Stomach (tissue), 9 donors: ENCODE data around the gene COL8A2. TPM values are rescaled to one million over a fixed set of nuclear protein-coding genes. Genes with fewer than 3 reads are reported as not detected.

Source experiments
- DNase-seq, 2 donors: peaks; one replicate each; pipeline versions ENCODE4 v3.0.0 to v3.0.0-alpha.2; 2013 to 2019
- H3K27ac ChIP-seq, 5 donors: fragments of 200-600 bp in 4 of 5; sonication (generic) in 4 of 5; one replicate each; pipeline ENCODE4 v1.5.1; 2013 to 2019; ENCODE audit warnings: mild to moderate bottlenecking in 1 of 5, moderate library complexity in 1 of 5
- H3K27me3 ChIP-seq, 3 donors: fragments of 200-600 bp; sonication (generic); one replicate each; pipeline ENCODE4 v1.5.1; 2017 to 2019; ENCODE audit warnings: mixed run types in 1 of 3
- H3K36me3 ChIP-seq, 4 donors: fragments of 200-600 bp; sonication (generic); 1 replicate in 3 of 4; 2 replicates in 1 of 4; pipeline ENCODE4 v1.5.1; 2016 to 2019
- H3K4me1 ChIP-seq, 4 donors: fragments of 200-600 bp; sonication (generic); one replicate each; pipeline ENCODE4 v1.5.1; 2016 to 2019
- H3K4me3 ChIP-seq, 4 donors: fragments of 200-600 bp; sonication (generic) in 3 of 4; one replicate each; pipeline ENCODE4 v1.5.1; 2016 to 2019; ENCODE audit warnings: mild to moderate bottlenecking in 1 of 4
- H3K9me3 ChIP-seq, 4 donors: fragments of 200-600 bp; sonication (generic); one replicate each; pipeline ENCODE4 v1.5.1; 2016 to 2019
- EP300 ChIP-seq: sonication (generic); formaldehyde crosslinking; IDR thresholded peaks from one replicate; pipeline ENCODE4 v1.6.1; 2017; ENCODE audit warnings: antibody characterized with exemption
- POLR2A ChIP-seq, 4 donors: fragments of 450-650 bp; IDR thresholded peaks; one replicate each; pipeline ENCODE4 v1.6.1; 2016; ENCODE audit warnings: antibody characterized with exemption in 4 of 4, control low read depth in 2 of 4, mild to moderate bottlenecking in 1 of 4, moderate library complexity in 1 of 4
- POLR2AphosphoS5 ChIP-seq, 3 donors: sonication (generic); formaldehyde crosslinking; IDR thresholded peaks; one replicate each; pipeline ENCODE4 v1.6.1; 2016; ENCODE audit warnings: antibody characterized with exemption in 3 of 3
- WGBS, 5 donors: extraction: QIAGEN DNeasy Blood & Tissue Kit in 3 of 5; methylation state at CpG; one replicate each; pipeline versions ENCODE4 v1.1.5 to v1.1.7; 2013 to 2018; 5-methylcytosine and 5-hydroxymethylcytosine counted together
- intact Hi-C: fragments of 100-400 bp; cut with DNase I; formaldehyde crosslinking; loops from one replicate; pipeline ENCODE4 v1.15.1; 2023; ENCODE audit warnings: low total_unique reads
- polyA plus RNA-seq, 3 donors: library from polyadenylated mRNA; stranded (reverse); fragments of 200-250 nt; gene quantifications; one replicate each; pipeline ENCODE4 v1.2.3, GENCODE V29; 2013
- total RNA-seq, 5 donors: library from RNA; depleted of rRNA; stranded (reverse); fragments of >200 nt; gene quantifications; one replicate each; pipeline versions ENCODE4 v1.1.0 to v1.2.3, GENCODE V29; 2014 to 2016
- TF ChIP-seq, protein P1 (sequence below), 7 experiments: fragments of 450-650 bp in 4 of 7; fragments of 200-600 bp in 3 of 7; sonication (generic) in 3 of 7; IDR thresholded peaks; one replicate each; pipeline ENCODE4 v1.5.1; 2016 to 2019; ENCODE audit warnings: antibody characterized with exemption in 7 of 7, control low read depth in 2 of 7, mild to moderate bottlenecking in 1 of 7
- donor health status: healthy with polysubstance abuse.
- donor health status: Bipolar disorder and iron deficiency.
- donor health status: healthy.

COL8A2 gene
- total and polyA plus RNA-seq, 8 donors: 0.92 to 19.2 (median 4.3) TPM

DNA sequence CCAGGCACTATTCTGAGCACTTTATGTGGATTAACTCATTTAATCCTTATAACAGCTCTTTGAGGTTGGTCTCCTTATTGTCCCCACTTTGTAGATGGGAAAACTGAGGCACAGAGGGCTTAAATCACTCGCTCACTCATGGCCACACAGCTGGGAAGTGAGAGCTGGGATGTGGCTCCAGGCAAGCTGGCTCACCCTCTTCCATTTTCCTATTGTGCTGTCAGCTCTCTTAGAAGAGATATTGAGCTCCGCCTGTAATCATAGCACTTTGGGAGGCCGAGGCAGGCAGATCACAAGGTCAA is 3.8 kb upstream of the COL8A2 start:
- 84 to 100% (median 88%) methylated on average over 3 of the region's 3 CpGs for WGBS, 5 donors
- no peak overlapping the region for H3K4me3 ChIP-seq
- H3K36me3 ChIP-seq: no peaks in the 10 kb centered on the region
- DNase-seq: no peak
- H3K27me3 ChIP-seq: peaks cover 0 to 24% (median 17%) of the 10 kb centered on the region in 3 donors
- TF ChIP-seq, protein P1, sequence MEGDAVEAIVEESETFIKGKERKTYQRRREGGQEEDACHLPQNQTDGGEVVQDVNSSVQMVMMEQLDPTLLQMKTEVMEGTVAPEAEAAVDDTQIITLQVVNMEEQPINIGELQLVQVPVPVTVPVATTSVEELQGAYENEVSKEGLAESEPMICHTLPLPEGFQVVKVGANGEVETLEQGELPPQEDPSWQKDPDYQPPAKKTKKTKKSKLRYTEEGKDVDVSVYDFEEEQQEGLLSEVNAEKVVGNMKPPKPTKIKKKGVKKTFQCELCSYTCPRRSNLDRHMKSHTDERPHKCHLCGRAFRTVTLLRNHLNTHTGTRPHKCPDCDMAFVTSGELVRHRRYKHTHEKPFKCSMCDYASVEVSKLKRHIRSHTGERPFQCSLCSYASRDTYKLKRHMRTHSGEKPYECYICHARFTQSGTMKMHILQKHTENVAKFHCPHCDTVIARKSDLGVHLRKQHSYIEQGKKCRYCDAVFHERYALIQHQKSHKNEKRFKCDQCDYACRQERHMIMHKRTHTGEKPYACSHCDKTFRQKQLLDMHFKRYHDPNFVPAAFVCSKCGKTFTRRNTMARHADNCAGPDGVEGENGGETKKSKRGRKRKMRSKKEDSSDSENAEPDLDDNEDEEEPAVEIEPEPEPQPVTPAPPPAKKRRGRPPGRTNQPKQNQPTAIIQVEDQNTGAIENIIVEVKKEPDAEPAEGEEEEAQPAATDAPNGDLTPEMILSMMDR (IDR thresholded peaks at IDR 0.05): no peak
- H3K9me3 ChIP-seq: no peaks in the 10 kb centered on the region
- peaks cover 12 to 37% (median 24%) of the 10 kb centered on the region in 4 donors for H3K4me1 ChIP-seq
- intact Hi-C loops: no loop called here
- H3K27ac ChIP-seq: no peak overlapping the region

DNA sequence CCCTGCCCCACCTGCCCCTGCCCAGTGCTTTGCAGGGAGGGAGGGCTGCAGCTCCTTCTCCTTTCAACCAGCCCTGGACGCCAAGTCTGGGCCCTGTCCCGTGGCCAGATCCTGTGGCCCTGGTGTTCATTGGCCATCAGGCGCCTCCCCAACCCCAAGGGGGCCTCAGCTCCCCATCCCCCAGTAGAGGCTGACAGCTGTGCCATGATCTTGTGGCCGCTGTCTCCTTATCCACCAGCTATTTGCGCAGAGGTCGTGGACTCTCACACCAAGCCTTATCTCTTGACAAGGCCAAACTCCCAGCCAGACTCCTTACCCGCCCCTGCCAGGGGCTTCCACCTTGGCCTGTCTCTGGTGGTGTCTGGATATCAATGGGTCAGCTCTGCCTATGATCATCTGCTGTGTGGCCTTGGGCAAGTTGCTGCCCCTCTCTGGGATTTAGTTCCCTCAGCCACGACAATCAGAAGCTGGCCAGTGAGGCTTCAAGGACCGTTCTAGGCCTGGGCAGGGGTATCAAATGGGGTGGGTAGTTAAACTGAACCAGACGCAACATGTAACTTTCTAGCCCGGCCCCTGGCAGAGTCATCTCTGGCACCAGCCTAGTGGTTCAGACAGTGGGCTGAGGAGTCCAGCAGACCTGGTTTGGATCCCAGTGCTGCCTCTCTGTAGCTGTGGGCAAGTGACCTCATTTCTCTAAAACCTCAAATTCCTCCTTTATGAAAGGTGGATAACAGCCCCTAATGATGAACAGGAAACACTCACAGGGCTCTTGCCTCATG is 3.3 kb upstream of the COL8A2 start:
- intact Hi-C loops: no loop called here
- WGBS, 5 donors: 80 to 86% (median 84%) methylated on average over 11 of the region's 11 CpGs
- H3K4me1 ChIP-seq: peaks cover 7 to 37% (median 24%) of the 10 kb centered on the region in 4 donors
- H3K36me3 ChIP-seq: no peaks in the 10 kb centered on the region
- no peaks in the 10 kb centered on the region for H3K9me3 ChIP-seq
- TF ChIP-seq EP300 (no peak), POLR2AphosphoS5 (IDR thresholded peaks at IDR 0.05) (no peak), POLR2A (IDR thresholded peaks at IDR 0.05) (no peak)
- TF ChIP-seq, protein P1 (IDR thresholded peaks at IDR 0.05): no peak
- no peak overlapping the region for H3K27ac ChIP-seq
- H3K4me3 ChIP-seq: no peak overlapping the region
- H3K27me3 ChIP-seq: peaks cover 0 to 25% (median 17%) of the 10 kb centered on the region in 3 donors
- DNase-seq: no peak

DNA sequence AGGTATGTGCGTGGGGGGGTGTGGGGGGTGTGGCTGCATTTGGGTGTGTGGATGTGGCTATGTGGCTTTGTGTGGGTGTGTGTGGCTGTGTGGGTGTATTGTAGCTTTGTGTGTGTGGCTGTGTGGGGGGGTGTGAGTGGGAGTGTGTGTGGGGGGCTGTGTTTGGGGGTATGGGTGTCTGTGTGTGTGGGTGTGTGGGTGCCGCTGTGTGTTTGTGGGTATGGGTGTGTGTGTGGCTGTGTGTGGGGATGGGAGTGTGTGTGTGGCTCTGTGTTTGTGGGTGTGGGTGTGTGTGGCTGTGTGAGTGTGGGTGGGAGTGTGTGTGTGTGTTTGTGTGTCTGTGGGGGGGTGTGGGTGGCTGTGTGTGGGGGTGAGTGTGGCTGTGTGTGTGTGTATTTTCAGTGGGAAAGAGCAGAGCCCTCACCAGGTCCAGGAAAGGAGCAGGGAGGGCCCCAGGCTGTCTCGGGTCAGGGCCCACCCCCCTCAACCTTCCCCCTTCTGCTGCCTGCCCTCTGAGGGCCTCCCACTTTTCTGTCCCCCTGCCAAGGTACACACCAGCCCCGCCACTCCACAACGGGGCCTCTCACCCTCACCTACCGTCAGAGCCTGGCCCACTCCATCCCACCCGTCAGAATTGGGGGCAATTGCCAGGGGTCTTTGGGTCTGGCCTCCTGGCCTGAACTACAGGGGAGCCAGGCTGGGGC is 1.9 kb upstream of the COL8A2 start:
- WGBS, 5 donors: 26 to 60% (median 44%) methylated on average over 4 to 7 of the region's 7 CpGs
- DNase-seq: no peak
- Histone ChIP-seq H3K9me3 (no peaks in the 10 kb centered on the region), H3K27ac (no peak overlapping the region), H3K4me3 (no peak overlapping the region), H3K4me1 (peaks cover 6 to 41% (median 26%) of the 10 kb centered on the region in 4 donors), H3K36me3 (no peaks in the 10 kb centered on the region), H3K27me3 (peaks cover 0 to 25% (median 17%) of the 10 kb centered on the region in 3 donors)
- intact Hi-C loops: no loop called here
- TF ChIP-seq POLR2A (IDR thresholded peaks at IDR 0.05) (no peak), POLR2AphosphoS5 (IDR thresholded peaks at IDR 0.05) (no peak), EP300 (no peak)
- TF ChIP-seq, protein P1 (IDR thresholded peaks at IDR 0.05): no peak

DNA sequence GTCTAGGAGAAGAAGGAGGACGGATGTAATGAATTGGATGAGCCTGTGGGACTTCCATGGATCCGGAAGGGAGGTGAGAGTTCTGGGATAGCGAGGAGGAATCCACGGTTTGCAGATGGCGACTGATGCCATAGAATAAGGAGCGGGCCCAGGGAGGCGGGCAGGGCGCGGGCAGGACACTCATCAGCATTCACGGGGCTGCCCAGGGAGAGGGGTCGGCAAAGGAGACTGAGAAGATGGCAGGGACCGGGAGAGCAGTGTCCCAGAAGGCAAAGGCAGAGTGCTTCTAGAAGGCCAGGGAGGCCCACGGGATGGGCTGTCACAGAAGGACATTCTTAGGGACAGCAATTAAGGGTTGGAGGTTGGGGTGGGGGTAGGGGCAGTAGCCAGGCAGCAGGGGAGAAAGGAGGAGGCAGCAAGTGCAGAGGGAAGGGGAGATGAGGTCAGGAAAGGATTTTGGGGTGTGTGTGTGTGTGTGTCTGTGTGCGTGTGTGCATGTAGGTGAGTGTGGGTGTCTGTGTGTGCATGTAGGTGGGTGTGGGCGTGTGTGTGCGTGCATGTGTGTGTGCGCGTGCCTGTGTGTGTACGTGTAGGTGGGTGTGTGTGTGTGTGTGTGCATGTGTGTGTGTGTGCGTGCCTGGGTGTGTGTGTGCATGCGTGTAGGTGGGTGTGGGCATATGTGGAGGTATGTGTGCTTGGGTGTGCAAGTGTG is 1.1 kb upstream of the COL8A2 start:
- peaks cover 6 to 48% (median 26%) of the 10 kb centered on the region in 4 donors for H3K4me1 ChIP-seq
- DNase-seq: no peak
- 80 to 89% (median 85%) methylated on average over 21 of the region's 21 CpGs for WGBS, 5 donors
- H3K4me3 ChIP-seq: peak overlapping the region in 2 of 4 donors; percentile 49
- peak overlapping the region in 1 of 5 donors; percentile 75 for H3K27ac ChIP-seq
- intact Hi-C loops: no loop called here
- TF ChIP-seq POLR2AphosphoS5 (IDR thresholded peaks at IDR 0.05): no peak
- no peaks in the 10 kb centered on the region for H3K36me3 ChIP-seq
- no peaks in the 10 kb centered on the region for H3K9me3 ChIP-seq
- peaks cover 0 to 25% (median 17%) of the 10 kb centered on the region in 3 donors for H3K27me3 ChIP-seq
